Measurements from ENCODE around the gene FBXO4. TPM values are rescaled to one million over a fixed set of nuclear protein-coding genes. Genes with fewer than 3 reads are reported as not detected.

FBXO4 gene
- total and polyA plus RNA-seq, 2 experiments from 2014 or later: 0.63 to 0.74 TPM

DNA sequence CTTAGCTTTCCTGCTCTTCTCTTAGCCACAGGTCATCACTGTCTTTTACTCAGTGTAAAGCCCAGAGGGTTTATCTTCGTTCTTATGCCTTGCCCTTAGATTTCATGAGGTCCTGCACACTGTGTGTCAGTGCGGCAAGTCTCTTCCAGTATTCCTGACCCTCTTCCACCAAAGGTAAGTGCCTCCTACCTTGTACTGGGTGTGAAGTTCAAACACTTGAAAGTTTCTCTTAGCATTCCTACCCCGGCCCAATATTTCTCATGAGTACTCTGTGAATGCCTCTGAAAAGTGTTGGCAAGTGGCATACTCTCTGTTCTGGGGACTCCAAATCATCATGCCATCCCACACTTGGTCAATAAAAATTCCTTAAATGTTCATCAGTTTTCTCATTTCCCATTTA, 37.4 kb downstream of the FBXO4 start:
- TF ChIP-seq POLR2AphosphoS5 (IDR thresholded peaks at IDR 0.05; ENCODE audit: low read depth) (no peak), ZNF114 (CRISPR knock-in tag; IDR thresholded peaks at IDR 0.05) (no peak), STAT1 (IDR thresholded peaks at IDR 0.05; ENCODE audit: unreplicated experiment) (no peak), JUNB (IDR thresholded peaks at IDR 0.05; ENCODE audit: unreplicated experiment) (no peak), CREB1 (CRISPR knock-in tag; IDR thresholded peaks at IDR 0.05; ENCODE audit: low read depth) (no peak), EZH2 (IDR thresholded peaks at IDR 0.05; ENCODE audit: low read depth, unreplicated experiment) (no peak), EZH2phosphoT487 (IDR thresholded peaks at IDR 0.05; ENCODE audit: unreplicated experiment) (no peak), NANOG (IDR thresholded peaks at IDR 0.05; ENCODE audit: borderline replicate concordance) (no peak), ZNF331 (CRISPR knock-in tag; IDR thresholded peaks at IDR 0.05; ENCODE audit: low read depth) (no peak)
- TF ChIP-seq, protein P1, sequence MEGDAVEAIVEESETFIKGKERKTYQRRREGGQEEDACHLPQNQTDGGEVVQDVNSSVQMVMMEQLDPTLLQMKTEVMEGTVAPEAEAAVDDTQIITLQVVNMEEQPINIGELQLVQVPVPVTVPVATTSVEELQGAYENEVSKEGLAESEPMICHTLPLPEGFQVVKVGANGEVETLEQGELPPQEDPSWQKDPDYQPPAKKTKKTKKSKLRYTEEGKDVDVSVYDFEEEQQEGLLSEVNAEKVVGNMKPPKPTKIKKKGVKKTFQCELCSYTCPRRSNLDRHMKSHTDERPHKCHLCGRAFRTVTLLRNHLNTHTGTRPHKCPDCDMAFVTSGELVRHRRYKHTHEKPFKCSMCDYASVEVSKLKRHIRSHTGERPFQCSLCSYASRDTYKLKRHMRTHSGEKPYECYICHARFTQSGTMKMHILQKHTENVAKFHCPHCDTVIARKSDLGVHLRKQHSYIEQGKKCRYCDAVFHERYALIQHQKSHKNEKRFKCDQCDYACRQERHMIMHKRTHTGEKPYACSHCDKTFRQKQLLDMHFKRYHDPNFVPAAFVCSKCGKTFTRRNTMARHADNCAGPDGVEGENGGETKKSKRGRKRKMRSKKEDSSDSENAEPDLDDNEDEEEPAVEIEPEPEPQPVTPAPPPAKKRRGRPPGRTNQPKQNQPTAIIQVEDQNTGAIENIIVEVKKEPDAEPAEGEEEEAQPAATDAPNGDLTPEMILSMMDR (conservative IDR thresholded peaks at IDR 0.05; ENCODE audit: low read depth in 2 of 2): no peak
- TF ChIP-seq, protein P2, sequence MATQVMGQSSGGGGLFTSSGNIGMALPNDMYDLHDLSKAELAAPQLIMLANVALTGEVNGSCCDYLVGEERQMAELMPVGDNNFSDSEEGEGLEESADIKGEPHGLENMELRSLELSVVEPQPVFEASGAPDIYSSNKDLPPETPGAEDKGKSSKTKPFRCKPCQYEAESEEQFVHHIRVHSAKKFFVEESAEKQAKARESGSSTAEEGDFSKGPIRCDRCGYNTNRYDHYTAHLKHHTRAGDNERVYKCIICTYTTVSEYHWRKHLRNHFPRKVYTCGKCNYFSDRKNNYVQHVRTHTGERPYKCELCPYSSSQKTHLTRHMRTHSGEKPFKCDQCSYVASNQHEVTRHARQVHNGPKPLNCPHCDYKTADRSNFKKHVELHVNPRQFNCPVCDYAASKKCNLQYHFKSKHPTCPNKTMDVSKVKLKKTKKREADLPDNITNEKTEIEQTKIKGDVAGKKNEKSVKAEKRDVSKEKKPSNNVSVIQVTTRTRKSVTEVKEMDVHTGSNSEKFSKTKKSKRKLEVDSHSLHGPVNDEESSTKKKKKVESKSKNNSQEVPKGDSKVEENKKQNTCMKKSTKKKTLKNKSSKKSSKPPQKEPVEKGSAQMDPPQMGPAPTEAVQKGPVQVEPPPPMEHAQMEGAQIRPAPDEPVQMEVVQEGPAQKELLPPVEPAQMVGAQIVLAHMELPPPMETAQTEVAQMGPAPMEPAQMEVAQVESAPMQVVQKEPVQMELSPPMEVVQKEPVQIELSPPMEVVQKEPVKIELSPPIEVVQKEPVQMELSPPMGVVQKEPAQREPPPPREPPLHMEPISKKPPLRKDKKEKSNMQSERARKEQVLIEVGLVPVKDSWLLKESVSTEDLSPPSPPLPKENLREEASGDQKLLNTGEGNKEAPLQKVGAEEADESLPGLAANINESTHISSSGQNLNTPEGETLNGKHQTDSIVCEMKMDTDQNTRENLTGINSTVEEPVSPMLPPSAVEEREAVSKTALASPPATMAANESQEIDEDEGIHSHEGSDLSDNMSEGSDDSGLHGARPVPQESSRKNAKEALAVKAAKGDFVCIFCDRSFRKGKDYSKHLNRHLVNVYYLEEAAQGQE (IDR thresholded peaks at IDR 0.05; ENCODE audit: unreplicated experiment): no peak
- TF ChIP-seq, protein P3, sequence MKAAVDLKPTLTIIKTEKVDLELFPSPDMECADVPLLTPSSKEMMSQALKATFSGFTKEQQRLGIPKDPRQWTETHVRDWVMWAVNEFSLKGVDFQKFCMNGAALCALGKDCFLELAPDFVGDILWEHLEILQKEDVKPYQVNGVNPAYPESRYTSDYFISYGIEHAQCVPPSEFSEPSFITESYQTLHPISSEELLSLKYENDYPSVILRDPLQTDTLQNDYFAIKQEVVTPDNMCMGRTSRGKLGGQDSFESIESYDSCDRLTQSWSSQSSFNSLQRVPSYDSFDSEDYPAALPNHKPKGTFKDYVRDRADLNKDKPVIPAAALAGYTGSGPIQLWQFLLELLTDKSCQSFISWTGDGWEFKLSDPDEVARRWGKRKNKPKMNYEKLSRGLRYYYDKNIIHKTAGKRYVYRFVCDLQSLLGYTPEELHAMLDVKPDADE (IDR thresholded peaks at IDR 0.05): no peak
- TF ChIP-seq, protein P4, sequence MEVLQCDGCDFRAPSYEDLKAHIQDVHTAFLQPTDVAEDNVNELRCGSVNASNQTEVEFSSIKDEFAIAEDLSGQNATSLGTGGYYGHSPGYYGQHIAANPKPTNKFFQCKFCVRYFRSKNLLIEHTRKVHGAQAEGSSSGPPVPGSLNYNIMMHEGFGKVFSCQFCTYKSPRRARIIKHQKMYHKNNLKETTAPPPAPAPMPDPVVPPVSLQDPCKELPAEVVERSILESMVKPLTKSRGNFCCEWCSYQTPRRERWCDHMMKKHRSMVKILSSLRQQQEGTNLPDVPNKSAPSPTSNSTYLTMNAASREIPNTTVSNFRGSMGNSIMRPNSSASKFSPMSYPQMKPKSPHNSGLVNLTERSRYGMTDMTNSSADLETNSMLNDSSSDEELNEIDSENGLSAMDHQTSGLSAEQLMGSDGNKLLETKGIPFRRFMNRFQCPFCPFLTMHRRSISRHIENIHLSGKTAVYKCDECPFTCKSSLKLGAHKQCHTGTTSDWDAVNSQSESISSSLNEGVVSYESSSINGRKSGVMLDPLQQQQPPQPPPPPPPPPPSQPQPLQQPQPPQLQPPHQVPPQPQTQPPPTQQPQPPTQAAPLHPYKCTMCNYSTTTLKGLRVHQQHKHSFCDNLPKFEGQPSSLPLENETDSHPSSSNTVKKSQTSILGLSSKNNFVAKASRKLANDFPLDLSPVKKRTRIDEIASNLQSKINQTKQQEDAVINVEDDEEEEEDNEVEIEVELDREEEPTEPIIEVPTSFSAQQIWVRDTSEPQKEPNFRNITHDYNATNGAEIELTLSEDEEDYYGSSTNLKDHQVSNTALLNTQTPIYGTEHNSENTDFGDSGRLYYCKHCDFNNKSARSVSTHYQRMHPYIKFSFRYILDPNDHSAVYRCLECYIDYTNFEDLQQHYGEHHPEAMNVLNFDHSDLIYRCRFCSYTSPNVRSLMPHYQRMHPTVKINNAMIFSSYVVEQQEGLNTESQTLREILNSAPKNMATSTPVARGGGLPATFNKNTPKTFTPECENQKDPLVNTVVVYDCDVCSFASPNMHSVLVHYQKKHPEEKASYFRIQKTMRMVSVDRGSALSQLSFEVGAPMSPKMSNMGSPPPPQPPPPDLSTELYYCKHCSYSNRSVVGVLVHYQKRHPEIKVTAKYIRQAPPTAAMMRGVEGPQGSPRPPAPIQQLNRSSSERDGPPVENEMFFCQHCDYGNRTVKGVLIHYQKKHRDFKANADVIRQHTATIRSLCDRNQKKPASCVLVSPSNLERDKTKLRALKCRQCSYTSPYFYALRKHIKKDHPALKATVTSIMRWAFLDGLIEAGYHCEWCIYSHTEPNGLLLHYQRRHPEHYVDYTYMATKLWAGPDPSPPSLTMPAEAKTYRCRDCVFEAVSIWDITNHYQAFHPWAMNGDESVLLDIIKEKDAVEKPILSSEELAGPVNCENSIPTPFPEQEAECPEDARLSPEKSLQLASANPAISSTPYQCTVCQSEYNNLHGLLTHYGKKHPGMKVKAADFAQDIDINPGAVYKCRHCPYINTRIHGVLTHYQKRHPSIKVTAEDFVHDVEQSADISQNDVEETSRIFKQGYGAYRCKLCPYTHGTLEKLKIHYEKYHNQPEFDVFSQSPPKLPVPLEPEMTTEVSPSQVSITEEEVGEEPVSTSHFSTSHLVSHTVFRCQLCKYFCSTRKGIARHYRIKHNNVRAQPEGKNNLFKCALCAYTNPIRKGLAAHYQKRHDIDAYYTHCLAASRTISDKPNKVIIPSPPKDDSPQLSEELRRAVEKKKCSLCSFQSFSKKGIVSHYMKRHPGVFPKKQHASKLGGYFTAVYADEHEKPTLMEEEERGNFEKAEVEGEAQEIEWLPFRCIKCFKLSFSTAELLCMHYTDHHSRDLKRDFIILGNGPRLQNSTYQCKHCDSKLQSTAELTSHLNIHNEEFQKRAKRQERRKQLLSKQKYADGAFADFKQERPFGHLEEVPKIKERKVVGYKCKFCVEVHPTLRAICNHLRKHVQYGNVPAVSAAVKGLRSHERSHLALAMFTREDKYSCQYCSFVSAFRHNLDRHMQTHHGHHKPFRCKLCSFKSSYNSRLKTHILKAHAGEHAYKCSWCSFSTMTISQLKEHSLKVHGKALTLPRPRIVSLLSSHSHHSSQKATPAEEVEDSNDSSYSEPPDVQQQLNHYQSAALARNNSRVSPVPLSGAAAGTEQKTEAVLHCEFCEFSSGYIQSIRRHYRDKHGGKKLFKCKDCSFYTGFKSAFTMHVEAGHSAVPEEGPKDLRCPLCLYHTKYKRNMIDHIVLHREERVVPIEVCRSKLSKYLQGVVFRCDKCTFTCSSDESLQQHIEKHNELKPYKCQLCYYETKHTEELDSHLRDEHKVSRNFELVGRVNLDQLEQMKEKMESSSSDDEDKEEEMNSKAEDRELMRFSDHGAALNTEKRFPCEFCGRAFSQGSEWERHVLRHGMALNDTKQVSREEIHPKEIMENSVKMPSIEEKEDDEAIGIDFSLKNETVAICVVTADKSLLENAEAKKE (CRISPR knock-in tag; IDR thresholded peaks at IDR 0.05): no peak

More for the DNA sequence above, 37.4 kb downstream of the FBXO4 start:
- H3K9me3 Mint-ChIP-seq: peaks cover 42% of the 10 kb centered on the region
- Histone ChIP-seq H3K9me2 (ENCODE audit: insufficient read depth) (peaks cover 17% of the 10 kb centered on the region), H4K20me1 (replicated peaks; ENCODE audit: insufficient read depth) (no peaks in the 10 kb centered on the region), H2AFZ (no peak overlapping the region), H3K4me3 (no peak overlapping the region), H3K27me3 (ENCODE audit: insufficient read depth) (no peaks in the 10 kb centered on the region), H3K79me2 (replicated peaks; ENCODE audit: insufficient read depth) (no peaks in the 10 kb centered on the region), H3K4me1 (ENCODE audit: insufficient read depth) (no peaks in the 10 kb centered on the region), H3K4me2 (no peak overlapping the region), H3F3A (replicated peaks; ENCODE audit: low read depth) (no peaks in the 10 kb centered on the region), H3K27ac (ENCODE audit: low read depth) (no peak overlapping the region), H3K36me3 (ENCODE audit: insufficient read depth) (no peaks in the 10 kb centered on the region)
- 0 out of 3 replicates have a peak, but pooled peaks cover 2% of the 10 kb centered on the region for H3K36me3 Mint-ChIP-seq (ENCODE audit: low read depth)
- ATAC-seq (no peak), DNase-seq (ENCODE audit: low spot score) (no peak)
- no peaks in the 10 kb centered on the region for H3K4me1 Mint-ChIP-seq
- no peak overlapping the region for H3K27ac Mint-ChIP-seq
- no peak overlapping the region for H3K4me3 Mint-ChIP-seq
- H3K27me3 Mint-ChIP-seq (ENCODE audit: insufficient read depth, low read depth, poor library complexity): no peaks in the 10 kb centered on the region

Measured in GM23338 (cell line).